Panc1 (cell line): ENCODE results near the gene SMG1.
"Not testable (repeated sequence)": the region's sequence is repeated elsewhere in the genome, so short reads cannot be mapped to it uniquely, and the experiment has no call there.

Experiments used
- CTCF ChIP-seq: fragments of 450-650 bp; IDR thresholded peaks from 2 replicates; pipeline ENCODE4 v1.5.1; 2017; ENCODE audit warnings: mild to moderate bottlenecking
- POLR2AphosphoS5 ChIP-seq: IDR thresholded peaks from 2 replicates; pipeline ENCODE4 v1.6.1; 2012; ENCODE audit warnings: mild to moderate bottlenecking, low read depth, low read length, moderate library complexity
- SIN3A ChIP-seq: IDR thresholded peaks from 2 replicates; pipeline ENCODE4 v1.6.1; 2012; ENCODE audit warnings: low read depth, mild to moderate bottlenecking, low read length, moderate library complexity, borderline replicate concordance; ENCODE audit not compliant: insufficient read depth
- TCF7L2 ChIP-seq: IDR thresholded peaks from 2 replicates; pipeline ENCODE4 v1.6.1; 2011; ENCODE audit warnings: mild to moderate bottlenecking, low read depth, low read length, inconsistent platforms

GRCh38 chr16:18780460-18781026, 145.7 kb downstream of the SMG1 start:
- TF ChIP-seq TCF7L2, POLR2AphosphoS5, CTCF, SIN3A: not testable (repeated sequence)
